HG02759 (cell line): ENCODE data around the gene EVX2.

Experiments used
- ATAC-seq: cut with Tn5 transposase; IDR thresholded peaks from one replicate; pipeline ENCODE4 v1.9.1; 2021; ENCODE audit warnings: mild to moderate bottlenecking, moderate library complexity; ENCODE audit not compliant: unreplicated experiment

EVX2 gene

DNA sequence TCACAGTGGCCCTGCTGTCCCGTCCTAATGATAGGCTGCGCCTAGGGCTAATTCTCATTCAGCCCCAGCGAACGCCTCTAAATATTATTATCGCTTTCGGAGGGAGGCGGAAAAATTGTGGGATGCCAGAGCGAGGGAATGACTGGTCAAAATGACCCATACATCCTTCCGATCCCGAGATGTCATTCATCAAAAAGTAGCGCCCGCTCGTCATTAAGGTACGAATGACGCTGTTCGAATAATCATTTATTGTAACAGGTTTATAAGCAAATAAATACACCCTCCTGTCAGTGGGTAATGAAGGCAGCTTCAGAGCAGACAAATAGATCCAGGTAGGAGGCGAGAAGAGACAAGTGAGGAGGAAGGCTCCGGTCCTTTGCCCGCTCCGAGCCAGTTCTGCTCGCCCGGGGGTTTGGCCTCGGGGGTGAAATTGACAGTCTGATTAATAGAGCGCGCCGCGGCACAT is at the start of gene EVX2:
Gene EVX2 (minus strand): TSS at position 167 of the 466 bp plus-strand sequence. CDS start 186 bp downstream, outside the sequence.
- ATAC-seq = no peak

DNA sequence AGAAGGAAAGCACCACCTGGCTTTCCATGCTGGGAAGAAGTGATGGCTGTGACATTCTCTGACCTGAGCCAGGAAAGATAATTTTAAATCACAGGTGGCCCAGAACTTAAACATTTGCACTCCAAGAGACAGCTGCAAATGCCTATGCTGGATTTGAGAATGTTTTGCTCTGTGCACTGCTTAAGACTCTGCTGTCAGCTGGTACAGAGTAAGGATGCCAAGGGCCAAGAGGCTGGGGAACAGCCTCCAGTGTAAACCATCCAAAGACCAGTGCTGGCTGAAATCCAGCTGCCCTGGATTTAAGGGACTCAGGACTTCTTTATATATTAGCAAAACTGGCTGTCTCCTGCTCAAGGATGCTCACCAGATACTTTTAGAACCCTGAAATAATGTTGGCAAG is 49.6 kb upstream of the EVX2 start:
- no peak for ATAC-seq

DNA sequence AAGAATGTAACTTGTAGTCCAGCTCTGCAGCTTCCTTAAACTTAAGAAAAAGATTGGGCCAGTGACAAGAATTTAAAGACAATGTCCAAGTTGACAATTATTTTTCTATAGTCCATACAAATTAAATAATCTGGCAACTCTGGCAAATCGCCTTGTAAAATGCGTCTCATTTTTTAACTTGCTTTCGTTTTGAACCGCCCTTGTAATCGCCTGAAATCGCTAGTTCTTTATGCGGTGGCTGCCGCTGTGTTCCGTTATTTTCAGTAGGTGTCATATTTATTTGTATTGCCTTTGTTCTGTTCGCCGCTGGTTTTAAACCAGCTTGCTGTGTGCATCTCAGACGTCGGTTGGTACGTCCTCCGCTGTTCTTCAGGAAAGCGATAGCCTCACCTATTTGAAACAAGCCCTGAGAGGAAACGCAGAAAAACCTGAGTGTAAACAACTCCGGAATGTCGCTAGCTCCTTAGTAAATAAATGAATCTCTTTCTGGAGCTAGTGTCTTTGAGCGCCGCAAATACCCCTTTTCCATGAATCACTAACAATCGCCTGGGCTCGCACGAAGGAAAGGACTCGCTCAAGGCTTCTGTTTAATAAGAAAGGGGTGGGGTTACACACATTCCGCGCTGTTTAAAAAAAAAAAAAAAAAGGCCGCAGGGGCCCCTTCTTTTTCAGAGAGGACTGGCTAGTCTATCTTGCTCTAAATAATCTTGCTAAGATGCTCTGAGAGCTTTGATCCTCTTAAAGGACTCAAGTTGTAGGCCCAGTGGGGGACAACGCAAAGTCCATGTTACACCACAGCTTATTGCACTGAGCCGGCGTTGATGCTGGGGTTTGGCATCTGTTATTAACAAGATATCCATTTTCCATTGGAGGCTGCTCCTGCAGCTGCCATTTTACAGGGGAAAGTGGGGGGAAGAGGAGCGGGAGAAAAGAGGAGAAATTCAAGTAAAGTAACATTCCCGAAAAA is 48.7 kb upstream of the EVX2 start:
- ATAC-seq = no peak

DNA sequence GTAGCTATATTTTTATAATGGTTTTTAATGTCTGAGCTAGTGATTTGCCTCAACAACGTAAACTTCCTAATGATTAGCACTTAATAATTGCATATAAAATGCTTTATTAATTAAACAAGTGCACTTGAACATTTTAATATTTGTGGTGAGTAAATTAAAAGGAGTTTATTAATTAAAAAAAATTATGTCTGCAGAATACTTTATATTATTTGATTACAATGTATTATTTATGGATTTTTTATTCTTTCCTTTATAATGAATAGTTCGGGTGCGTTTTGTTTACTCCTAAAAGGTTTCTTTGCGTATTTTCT is 48.0 kb upstream of the EVX2 start:
- ATAC-seq = no peak

DNA sequence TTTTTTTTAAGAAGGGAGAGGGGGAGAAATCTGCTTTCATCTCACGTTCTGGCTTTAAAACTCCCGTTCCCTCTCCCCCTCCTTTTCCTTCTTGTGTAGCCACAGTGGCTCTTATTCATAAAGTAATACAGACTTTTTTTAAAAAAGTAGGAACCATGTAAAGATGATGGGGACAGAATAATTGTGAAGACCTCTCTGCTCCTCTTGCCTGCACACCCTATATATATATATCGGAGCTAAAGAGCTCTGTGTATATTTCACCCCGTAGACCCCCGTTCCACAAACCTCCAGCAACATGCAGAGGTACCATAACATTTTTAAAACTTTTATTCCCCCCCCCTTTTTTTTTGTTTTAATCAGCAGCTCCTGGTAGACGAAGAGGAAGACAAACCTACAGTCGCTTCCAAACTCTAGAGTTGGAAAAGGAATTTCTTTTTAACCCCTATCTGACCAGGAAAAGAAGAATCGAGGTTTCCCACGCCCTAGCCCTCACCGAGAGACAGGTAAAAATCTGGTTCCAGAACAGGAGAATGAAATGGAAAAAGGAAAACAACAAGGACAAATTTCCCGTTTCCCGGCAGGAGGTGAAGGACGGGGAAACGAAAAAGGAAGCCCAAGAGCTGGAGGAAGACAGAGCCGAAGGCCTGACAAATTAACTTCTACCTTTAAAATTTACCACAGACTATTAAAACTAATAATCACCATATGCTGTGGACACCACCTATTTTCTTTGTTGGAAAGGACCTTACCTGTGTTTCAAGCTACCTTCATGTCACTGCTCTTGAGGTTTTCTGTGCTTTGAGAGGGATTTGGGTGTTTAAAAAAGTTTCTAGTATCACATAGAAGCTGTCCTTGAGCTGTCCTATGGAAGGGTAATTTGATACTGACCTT is 47.4 kb upstream of the EVX2 start:
- no peak for ATAC-seq

DNA sequence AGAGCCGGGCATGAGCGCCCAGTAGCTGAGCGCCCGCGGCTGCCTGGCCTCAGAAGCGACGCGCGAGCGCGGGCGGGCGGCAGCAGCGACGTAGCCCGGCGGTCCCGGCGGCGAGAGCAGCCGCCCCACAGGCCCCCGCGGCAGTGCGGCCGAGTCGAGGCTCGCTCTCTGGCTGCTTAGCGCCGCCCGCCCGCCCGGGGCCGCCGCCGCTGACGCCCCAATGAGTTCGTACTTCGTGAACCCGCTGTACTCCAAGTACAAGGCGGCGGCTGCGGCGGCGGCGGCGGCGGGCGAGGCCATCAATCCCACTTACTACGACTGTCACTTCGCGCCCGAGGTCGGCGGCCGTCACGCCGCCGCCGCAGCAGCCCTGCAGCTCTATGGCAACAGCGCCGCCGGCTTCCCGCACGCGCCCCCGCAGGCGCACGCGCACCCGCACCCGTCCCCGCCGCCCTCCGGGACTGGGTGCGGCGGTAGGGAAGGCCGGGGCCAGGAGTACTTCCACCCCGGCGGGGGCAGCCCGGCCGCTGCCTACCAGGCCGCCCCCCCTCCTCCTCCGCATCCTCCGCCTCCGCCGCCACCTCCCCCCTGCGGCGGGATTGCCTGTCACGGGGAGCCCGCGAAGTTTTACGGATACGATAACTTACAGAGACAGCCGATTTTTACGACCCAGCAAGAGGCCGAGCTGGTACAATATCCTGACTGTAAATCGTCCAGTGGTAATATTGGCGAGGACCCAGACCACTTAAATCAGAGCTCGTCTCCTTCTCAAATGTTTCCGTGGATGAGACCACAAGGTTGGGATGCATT is 46.6 kb upstream of the EVX2 start:
- ATAC-seq = no peak

DNA sequence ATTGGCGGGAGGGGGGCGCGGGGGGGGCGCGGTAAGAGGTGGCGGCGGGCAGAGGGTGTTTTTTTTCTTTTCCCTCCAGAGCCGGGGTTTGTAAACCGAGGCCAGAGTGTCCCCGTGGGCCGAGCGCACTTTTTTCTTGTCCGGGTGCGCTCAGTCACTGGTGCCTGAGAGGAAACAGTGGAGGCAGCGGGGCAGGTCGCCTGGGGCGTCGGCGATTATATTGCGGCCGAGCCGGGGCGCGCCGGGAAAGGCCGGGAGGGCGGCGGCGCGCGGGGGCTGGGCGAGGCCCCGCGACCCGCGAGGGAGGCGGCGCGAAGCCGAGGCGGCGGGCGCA is 46.0 kb upstream of the EVX2 start:
- ATAC-seq = no peak

DNA sequence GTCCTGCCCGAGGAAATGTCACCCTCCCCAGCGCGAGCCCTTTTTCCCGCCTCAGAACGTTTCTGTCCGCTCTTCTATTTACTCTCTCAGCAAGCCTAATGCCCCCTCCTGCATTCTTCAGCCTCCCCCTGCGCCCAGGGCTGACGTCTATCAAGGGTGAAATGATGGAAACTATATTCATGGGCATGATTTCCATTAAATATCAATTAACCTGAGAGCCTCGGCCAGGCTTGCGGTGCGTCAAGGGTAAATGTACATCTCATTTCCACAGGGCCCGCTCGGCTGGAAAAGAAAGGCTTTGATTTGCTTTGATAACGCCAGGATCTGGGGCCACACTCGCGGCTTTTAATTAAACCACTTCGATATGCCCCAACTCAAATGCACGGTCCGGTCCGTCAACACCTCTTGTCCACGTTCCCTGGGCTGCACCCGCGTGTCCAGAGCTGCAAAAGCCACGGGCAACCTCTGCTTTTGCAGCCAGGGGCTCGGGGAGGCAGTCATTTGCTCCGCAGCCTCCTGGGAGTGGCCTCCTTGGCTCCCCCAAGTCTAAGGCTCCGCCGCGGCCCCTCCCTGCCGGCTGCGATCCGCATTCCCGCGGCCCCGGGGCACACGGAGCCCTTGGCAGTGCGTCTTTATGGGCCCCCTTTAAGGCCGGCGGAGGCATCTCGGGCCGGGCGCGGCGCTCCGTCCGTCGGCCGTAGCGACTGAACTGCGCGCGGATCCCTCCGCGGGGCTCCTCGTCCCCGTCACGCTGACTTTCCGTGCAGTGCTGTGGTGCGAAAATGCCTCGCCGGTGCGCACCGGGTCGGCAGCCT is 45.4 kb upstream of the EVX2 start, which contains the start of gene HOXD8:
Gene HOXD8 (plus strand): TSS at position 724 of the 815 bp plus-strand sequence. CDS start 662 bp downstream, outside the sequence.
- ATAC-seq = no peak

DNA sequence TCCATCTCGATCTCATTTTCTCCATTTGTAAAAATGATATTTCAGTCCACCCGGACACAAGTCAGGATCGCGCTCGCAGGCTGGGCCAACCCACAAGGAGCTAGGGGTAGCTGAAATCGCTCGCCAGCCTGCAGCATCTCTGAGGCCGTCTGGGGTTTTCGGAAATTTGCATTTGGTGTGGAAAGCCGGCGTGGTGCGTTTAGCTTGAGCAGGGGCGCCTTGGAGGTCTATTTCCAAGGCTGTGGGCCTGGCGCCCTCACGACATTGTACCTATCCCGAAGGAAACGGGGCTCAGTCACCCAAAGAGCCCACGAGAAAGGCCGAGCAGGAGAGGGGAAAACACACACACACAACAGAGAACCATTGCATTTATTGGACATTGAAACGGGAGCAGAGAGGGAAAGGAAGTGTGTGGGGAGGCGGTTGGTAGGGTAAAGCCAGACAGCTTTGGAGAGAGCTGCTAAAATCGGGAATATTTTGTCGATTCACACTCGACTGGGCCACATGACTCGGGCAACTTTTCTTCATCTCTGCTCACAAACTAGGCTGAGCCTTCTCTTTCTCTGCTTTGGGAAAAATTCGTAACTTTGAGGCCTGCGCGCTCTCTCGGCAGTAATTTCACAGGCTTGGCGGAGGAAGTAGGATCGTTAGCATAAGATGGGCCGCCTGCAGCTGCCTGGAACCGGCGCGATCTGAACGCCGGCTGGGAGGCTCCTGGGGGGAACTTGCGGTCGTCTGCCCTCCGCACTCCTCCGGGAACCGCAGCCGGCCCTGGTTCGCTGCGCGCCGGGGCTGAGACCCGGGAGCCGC is 44.6 kb upstream of the EVX2 start:
- ATAC-seq = no peak

DNA sequence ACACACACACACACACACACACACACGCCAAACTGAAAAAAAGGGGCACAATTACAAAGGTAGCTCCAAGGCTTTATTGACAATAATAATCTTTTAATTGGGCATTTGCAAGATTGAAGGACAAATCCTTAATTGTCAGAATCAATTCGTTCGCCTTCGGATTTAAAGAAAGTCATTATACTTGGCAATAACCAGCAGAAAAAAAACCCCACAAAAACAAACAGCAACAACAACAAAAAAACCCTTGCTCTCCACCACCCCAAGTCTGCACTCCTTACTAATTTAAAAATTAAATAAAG is 44.0 kb upstream of the EVX2 start:
- no peak for ATAC-seq

DNA sequence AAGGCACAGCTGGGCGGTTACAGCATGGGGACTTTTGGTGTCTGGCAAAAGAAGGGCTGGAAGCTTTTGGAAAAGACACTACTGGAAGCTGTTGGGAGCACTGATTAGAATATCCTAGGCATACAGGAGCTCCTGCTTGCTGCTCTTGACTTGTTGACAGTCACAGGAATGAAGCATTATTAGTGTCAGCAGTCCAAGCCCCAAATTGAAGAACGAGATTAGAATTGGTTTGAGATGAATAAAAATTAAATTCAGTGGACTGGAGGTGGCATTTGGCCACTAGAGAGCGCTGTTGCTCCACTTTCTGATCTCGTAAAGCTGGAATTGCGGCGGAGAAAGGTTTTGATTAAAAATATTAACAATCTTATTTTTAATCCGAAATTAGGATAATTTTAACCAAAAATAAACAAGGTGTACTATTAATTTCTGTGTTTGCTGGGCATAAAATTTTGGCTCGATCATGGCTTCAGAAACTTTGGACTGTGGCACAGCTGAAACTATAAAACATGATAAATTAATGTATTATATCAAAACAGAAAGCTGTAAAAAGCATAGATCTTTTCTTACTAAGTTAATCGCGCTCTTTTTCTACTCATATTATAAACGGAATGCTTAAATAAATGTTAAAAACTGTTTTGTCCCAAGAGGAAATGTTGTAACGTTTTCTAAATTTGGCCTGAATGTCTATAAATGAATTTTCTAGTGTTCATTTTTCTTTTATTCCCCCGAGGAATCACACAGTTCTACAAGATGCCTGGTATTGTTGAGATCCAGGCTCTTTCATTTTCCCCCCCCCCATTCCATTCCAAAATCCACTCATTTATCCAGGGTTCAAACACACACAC is 43.4 kb upstream of the EVX2 start:
- no peak for ATAC-seq

DNA sequence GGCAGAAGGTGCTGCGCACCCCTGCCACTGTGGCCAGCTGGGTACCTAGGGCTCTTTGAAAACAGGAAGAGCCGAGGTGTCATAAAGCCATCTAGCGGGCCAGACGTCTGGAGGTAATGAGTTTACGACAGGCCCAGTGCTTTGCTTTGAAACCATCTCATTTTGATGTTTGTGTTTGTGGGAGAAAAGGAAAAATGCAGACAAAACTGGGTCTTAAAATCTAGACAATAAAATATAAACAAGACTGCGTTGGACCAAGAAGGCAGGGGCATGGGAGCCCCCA is 42.0 kb upstream of the EVX2 start:
- ATAC-seq = no peak

DNA sequence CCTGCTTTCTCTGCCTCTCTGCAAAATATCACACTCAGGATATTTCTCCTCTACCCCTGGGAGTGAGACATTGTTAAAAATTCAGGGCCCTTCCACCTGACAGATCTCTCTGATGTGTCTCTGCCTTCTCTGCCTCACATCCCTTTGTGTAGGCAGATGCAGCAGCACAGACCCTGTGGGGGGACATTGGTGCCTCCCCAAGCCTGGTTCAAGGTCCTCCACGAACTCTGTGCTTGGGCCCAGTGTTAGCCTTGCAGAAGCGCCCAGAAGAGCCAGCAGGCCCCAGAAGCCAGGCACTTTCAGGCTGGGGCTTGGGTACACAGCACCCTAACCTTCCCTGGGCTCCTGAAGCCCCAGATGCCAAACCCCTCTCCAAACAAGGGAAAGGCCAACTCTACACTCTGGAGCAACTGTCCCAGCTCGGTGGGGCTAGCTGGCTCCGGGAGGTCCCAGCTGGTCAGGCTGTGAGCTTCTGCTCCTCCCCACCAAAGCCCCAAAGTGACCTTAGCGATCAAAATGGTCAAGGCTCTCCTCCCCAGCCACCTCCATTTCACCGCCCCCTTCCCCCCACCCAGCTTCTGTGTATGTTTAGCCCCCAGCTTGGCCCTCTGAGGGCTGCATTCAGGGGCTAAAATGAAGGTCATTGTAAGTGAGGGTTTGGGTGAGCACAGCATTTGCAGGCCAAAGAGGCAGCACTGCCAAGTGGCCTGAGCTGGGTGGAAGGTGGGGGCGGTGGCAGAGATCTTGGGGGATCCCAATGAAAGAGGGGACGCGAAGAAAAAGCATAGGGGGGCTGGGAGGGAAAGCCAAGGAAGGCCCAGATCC is 41.4 kb upstream of the EVX2 start:
- no peak for ATAC-seq

DNA sequence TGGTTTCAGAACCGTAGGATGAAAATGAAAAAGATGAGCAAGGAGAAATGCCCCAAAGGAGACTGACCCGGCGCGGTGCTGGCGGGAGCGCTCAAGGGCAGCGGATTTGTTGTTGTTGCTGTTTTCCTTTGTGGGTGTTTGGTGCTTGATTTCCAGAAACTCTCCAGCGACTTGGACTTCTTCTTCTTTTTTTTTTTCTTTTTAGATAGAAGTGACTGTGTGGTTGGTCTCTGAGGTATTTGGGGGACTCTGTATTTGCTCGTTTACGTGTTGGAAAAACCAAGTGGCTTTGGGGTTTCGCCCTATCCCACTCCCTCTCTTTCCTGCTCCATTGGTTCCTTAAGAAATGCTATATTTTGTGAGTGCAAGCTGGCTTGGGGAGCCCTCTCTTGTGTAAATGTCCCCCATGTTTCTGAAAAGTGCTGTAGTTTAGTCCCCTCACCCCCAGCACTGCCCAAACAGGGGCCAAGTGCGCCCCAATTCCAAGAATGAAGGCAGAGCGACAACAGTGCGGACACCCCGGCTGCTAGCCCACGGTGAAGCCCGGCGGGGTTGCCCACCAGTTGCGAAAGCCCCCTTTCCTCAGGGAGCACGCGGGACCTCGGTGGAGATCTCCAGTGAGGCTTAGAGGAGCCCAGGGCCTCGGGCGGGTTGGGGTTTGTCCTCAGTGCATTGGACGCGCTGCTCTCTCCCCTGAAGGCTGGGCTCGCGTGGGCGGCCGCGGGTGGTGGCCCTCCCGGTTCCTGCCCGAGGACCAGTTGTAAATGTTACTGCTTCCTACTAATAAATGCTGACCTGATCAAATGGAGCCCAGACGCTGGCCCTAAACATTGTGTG is 40.6 kb upstream of the EVX2 start:
- ATAC-seq = no peak

DNA sequence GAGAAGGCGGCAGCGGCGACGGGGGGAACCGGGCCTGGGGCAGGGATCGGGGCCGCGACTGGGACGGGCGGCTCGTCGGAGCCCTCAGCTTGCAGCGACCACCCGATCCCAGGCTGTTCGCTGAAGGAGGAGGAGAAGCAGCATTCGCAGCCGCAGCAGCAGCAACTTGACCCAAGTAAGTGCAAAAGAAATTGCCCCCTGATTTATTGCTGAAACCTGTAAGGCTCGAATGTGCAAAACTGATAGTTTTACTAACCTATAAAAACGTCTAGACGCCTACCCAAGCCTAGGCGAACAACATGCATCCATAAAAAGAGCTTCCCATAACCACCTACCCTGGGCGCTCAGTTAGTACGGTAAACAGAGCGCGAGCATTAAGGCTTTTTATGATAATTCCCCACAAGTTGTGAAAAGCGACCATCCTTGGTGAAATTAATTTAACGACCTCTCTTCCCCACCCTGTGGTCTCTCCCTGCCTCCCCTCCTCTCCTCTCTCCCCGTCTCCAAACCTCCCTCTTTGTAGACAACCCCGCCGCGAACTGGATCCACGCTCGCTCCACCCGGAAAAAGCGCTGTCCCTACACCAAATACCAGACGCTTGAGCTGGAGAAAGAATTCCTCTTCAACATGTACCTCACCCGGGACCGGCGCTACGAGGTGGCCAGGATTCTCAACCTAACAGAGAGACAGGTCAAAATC is 39.8 kb upstream of the EVX2 start:
- no peak for ATAC-seq

DNA sequence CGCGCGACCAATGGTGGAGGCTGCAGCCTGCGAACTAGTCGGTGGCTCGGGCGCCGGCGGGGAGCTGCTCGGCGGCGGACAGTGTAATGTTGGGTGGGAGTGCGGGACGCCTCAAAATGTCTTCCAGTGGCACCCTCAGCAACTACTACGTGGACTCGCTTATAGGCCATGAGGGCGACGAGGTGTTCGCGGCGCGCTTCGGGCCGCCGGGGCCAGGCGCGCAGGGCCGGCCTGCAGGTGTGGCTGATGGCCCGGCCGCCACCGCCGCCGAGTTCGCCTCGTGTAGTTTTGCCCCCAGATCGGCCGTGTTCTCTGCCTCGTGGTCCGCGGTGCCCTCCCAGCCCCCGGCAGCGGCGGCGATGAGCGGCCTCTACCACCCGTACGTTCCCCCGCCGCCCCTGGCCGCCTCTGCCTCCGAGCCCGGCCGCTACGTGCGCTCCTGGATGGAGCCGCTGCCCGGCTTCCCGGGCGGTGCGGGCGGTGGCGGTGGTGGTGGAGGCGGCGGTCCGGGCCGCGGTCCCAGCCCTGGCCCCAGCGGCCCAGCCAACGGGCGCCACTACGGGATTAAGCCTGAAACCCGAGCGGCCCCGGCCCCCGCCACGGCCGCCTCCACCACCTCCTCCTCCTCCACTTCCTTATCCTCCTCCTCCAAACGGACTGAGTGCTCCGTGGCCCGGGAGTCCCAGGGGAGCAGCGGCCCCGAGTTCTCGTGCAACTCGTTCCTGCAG is 39.1 kb upstream of the EVX2 start, which contains the start of gene HOXD9:
Gene HOXD9 (plus strand): TSS at position 37 of the 728 bp plus-strand sequence. CDS start 50 bp downstream, at position 87.
- no peak for ATAC-seq
